CD4-positive, alpha-beta memory T cell (primary cell): ENCODE measurements around the gene KIRREL3. TPM values are rescaled to one million over a fixed set of nuclear protein-coding genes. Genes with fewer than 3 reads are reported as not detected.

Experiments used
- CTCF ChIA-PET: fragments of 350-600 bp; sonication (Branson Sonifier 250); formaldehyde crosslinking; loops from one replicate; lab custom pipeline; 2021; ENCODE audit warnings: inconsistent platforms; ENCODE audit not compliant: partially characterized antibody; lab: Charles Lee
- POLR2A ChIA-PET: fragments of 350-600 bp; sonication (Branson Sonifier 250); formaldehyde crosslinking; loops from one replicate; lab custom pipeline; 2021; ENCODE audit not compliant: partially characterized antibody; lab: Charles Lee
- DNase-seq, 5 donors: peaks; one replicate each; pipeline versions ENCODE4 v3.0.0 to v3.0.0-alpha.2; 2020 to 2022; ENCODE audit warnings: mixed read lengths in 1 of 5
- H3K27ac ChIP-seq: one replicate; pipeline ENCODE4 v1.7.0; 2013; ENCODE audit warnings: low read depth, low read length
- H3K27me3 ChIP-seq: 2 replicates; pipeline ENCODE4 v1.7.0; 2013; ENCODE audit warnings: mild to moderate bottlenecking, low read length, moderate library complexity; ENCODE audit not compliant: insufficient read depth
- H3K36me3 ChIP-seq: 2 replicates; pipeline ENCODE4 v1.7.0; 2013; ENCODE audit warnings: mild to moderate bottlenecking, low read length, moderate library complexity; ENCODE audit not compliant: insufficient read depth
- H3K4me1 ChIP-seq: 2 replicates; pipeline ENCODE4 v1.7.0; 2013; ENCODE audit warnings: mild to moderate bottlenecking, low read length, moderate library complexity; ENCODE audit not compliant: insufficient read depth
- H3K4me3 ChIP-seq, 2 donors: one replicate each; pipeline ENCODE4 v1.7.0; 2013; ENCODE audit warnings: low read length in 2 of 2, mild to moderate bottlenecking in 1 of 2
- H3K9me3 ChIP-seq, 2 donors: one replicate each; pipeline ENCODE4 v1.7.0; 2013; ENCODE audit warnings: low read length in 2 of 2, control low read depth in 1 of 2; ENCODE audit not compliant: control insufficient read depth in 1 of 2
- H3K27ac Mint-ChIP-seq, 7 donors: one replicate each; pipeline ENCODE4 v1.8.0; 2020 to 2021; ENCODE audit warnings: mixed read lengths in 7 of 7, mild to moderate bottlenecking in 6 of 7, inconsistent platforms in 3 of 7, moderate library complexity in 3 of 7
- H3K27me3 Mint-ChIP-seq, 2 donors: one replicate each; pipeline ENCODE4 v1.8.0; 2020 to 2021; ENCODE audit warnings: mixed read lengths in 2 of 2
- H3K36me3 Mint-ChIP-seq, 2 donors: one replicate each; pipeline ENCODE4 v1.8.0; 2020 to 2021; ENCODE audit warnings: mixed read lengths in 2 of 2, inconsistent platforms in 1 of 2, mild to moderate bottlenecking in 1 of 2
- H3K4me1 Mint-ChIP-seq, 4 donors: one replicate each; pipeline ENCODE4 v1.8.0; 2020 to 2021; ENCODE audit warnings: mixed read lengths in 4 of 4, mild to moderate bottlenecking in 1 of 4
- H3K4me3 Mint-ChIP-seq, 8 donors: one replicate each; pipeline ENCODE4 v1.8.0; 2020 to 2021; ENCODE audit warnings: mixed read lengths in 8 of 8, mild to moderate bottlenecking in 7 of 8, moderate library complexity in 6 of 8, inconsistent platforms in 3 of 8
- H3K9me3 Mint-ChIP-seq, 8 donors: one replicate each; pipeline ENCODE4 v1.8.0; 2020 to 2021; ENCODE audit warnings: mixed read lengths in 8 of 8, mild to moderate bottlenecking in 5 of 8, inconsistent platforms in 3 of 8, moderate library complexity in 1 of 8
- intact Hi-C: fragments of 100-400 bp; cut with micrococcal nuclease; formaldehyde crosslinking; loops from one replicate; pipeline ENCODE4 v1.15.1; 2023
- polyA plus RNA-seq, 2 donors: library from polyadenylated mRNA; unstranded; fragments of 300-500 nt; fragmentation: Illumina TruSeq; gene quantifications; one replicate each; pipeline ENCODE4 v1.2.3, GENCODE V29; 2021
- total RNA-seq, 2 experiments: library from RNA; stranded (reverse); gene quantifications; one replicate each; pipeline ENCODE4 v1.2.3, GENCODE V29; 2021

KIRREL3 gene
- total and polyA plus RNA-seq, 4 experiments from 2014 or later = not detected

- Mint-ChIP-seq H3K27ac (peak overlapping the region in 3 of 7 donors; percentile 0 to 80 (median 76)), H3K36me3 (no peaks in the 10 kb centered on the region), H3K4me1 (peaks cover 13 to 21% (median 16%) of the 10 kb centered on the region in 4 donors), H3K9me3 (no peaks in the 10 kb centered on the region), H3K4me3 (peak overlapping the region; percentile 18 to 78 (median 71)), H3K27me3 (no peaks in the 10 kb centered on the region)
- POLR2A ChIA-PET = interaction anchor here (0.7 to 1.3 kb wide), 4 partner anchors 15 to 213 kb away, joined by 3 to 8 read pairs (median 3); no protein-coding TSS in a partner anchor
- intact Hi-C loops = loop anchor here (1.0 kb wide), 1 partner anchor 39 kb away; no protein-coding TSS in a partner anchor
- DNase-seq = peak; percentile 59 to 67 (median 65)
- H3K4me1 ChIP-seq = peaks cover 3% of the 10 kb centered on the region
- H3K4me3 ChIP-seq = peak overlapping the region in 1 of 2 donors; percentile 41
- H3K36me3 ChIP-seq = no peaks in the 10 kb centered on the region
- no peak overlapping the region for H3K27ac ChIP-seq
- H3K9me3 ChIP-seq = no peaks in the 10 kb centered on the region
- CTCF ChIA-PET = interaction anchor here (0.8 to 11.2 kb wide), 45 partner anchors 9 to 593 kb away, joined by 3 to 263 read pairs (median 4); partner anchors contain the start of genes DCPS, FOXRED1, HYLS1 and PUS3
- H3K27me3 ChIP-seq = no peaks in the 10 kb centered on the region
These were observed 519.9 kb downstream of the KIRREL3 start for GRCh38 chr11:126480410-126481302.

- Histone ChIP-seq H3K36me3 (no peaks in the 10 kb centered on the region), H3K27ac (no peak overlapping the region), H3K4me3 (no peak overlapping the region), H3K27me3 (no peaks in the 10 kb centered on the region), H3K9me3 (no peaks in the 10 kb centered on the region), H3K4me1 (peaks cover 3% of the 10 kb centered on the region)
- POLR2A ChIA-PET = interaction anchor here (0.7 to 1.3 kb wide), 3 partner anchors 14 to 169 kb away, joined by 3 to 8 read pairs (median 3); no protein-coding TSS in a partner anchor
- CTCF ChIA-PET = interaction anchor here (0.8 to 11.2 kb wide), 38 partner anchors 10 to 592 kb away, joined by 3 to 263 read pairs (median 4); partner anchors contain the start of genes DCPS, FOXRED1, HYLS1 and PUS3
- Mint-ChIP-seq H3K36me3 (no peaks in the 10 kb centered on the region), H3K4me3 (peak overlapping the region in 3 of 8 donors; percentile 6 to 22 (median 7)), H3K27me3 (no peaks in the 10 kb centered on the region), H3K9me3 (no peaks in the 10 kb centered on the region), H3K27ac (peak overlapping the region in 1 of 7 donors; percentile 58), H3K4me1 (peaks cover 13 to 21% (median 16%) of the 10 kb centered on the region in 4 donors)
- intact Hi-C loops = loop anchor here (1.0 kb wide), 1 partner anchor 39 kb away; no protein-coding TSS in a partner anchor
- no peak for DNase-seq
These were observed 520.6 kb downstream of the KIRREL3 start for GRCh38 chr11:126480015-126480409.

GRCh38 chr11:126479178-126479930 is 521.2 kb downstream of the KIRREL3 start:
- no peaks in the 10 kb centered on the region for H3K9me3 Mint-ChIP-seq
- CTCF ChIA-PET = interaction anchor here (0.8 to 11.2 kb wide), 11 partner anchors 11 to 537 kb away, joined by 3 to 263 read pairs (median 6); no protein-coding TSS in a partner anchor

GRCh38 chr11:126478466-126478865 is 522.1 kb downstream of the KIRREL3 start:
- Histone ChIP-seq H3K4me1 (peaks cover 3% of the 10 kb centered on the region), H3K4me3 (no peak overlapping the region), H3K27me3 (no peaks in the 10 kb centered on the region), H3K9me3 (no peaks in the 10 kb centered on the region), H3K27ac (no peak overlapping the region), H3K36me3 (no peaks in the 10 kb centered on the region)
- Mint-ChIP-seq H3K9me3 (no peaks in the 10 kb centered on the region), H3K4me3 (no peak overlapping the region), H3K36me3 (no peaks in the 10 kb centered on the region), H3K27ac (peak overlapping the region in 1 of 7 donors; percentile 22), H3K27me3 (no peaks in the 10 kb centered on the region), H3K4me1 (peaks cover 13 to 21% (median 16%) of the 10 kb centered on the region in 4 donors)
- ChIA-PET POLR2A (no interaction called here), CTCF (interaction anchor here (11.2 kb wide), 1 partner anchor 38 kb away, joined by 263 read pairs; no protein-coding TSS in a partner anchor)
- intact Hi-C loops = no loop called here
- DNase-seq = no peak

More at GRCh38 chr11:126479178-126479930, 521.2 kb downstream of the KIRREL3 start:
- Mint-ChIP-seq H3K36me3 (no peaks in the 10 kb centered on the region), H3K4me3 (no peak overlapping the region), H3K4me1 (peaks cover 13 to 21% (median 16%) of the 10 kb centered on the region in 4 donors), H3K27ac (peak overlapping the region in 1 of 7 donors; percentile 16), H3K27me3 (no peaks in the 10 kb centered on the region)
- H3K36me3 ChIP-seq = no peaks in the 10 kb centered on the region
- no peak for DNase-seq
- H3K4me3 ChIP-seq = no peak overlapping the region
- peaks cover 3% of the 10 kb centered on the region for H3K4me1 ChIP-seq
- H3K27me3 ChIP-seq = no peaks in the 10 kb centered on the region
- no peaks in the 10 kb centered on the region for H3K9me3 ChIP-seq
- POLR2A ChIA-PET = no interaction called here
- H3K27ac ChIP-seq = no peak overlapping the region
- intact Hi-C loops = no loop called here

GRCh38 chr11:126477535-126478305 is 522.9 kb downstream of the KIRREL3 start:
- peaks cover 3% of the 10 kb centered on the region for H3K4me1 ChIP-seq
- H3K9me3 ChIP-seq = no peaks in the 10 kb centered on the region
- DNase-seq = no peak
- H3K27ac ChIP-seq = no peak overlapping the region
- POLR2A ChIA-PET = no interaction called here
- H3K36me3 Mint-ChIP-seq = no peaks in the 10 kb centered on the region
- CTCF ChIA-PET = interaction anchor here (11.2 kb wide), 1 partner anchor 37 kb away, joined by 263 read pairs; no protein-coding TSS in a partner anchor
- no peak overlapping the region for H3K4me3 ChIP-seq
- H3K36me3 ChIP-seq = no peaks in the 10 kb centered on the region
- peak overlapping the region in 4 of 8 donors; percentile 52 to 67 (median 60) for H3K4me3 Mint-ChIP-seq
- intact Hi-C loops = no loop called here
- H3K9me3 Mint-ChIP-seq = no peaks in the 10 kb centered on the region
- H3K4me1 Mint-ChIP-seq = peaks cover 13 to 21% (median 16%) of the 10 kb centered on the region in 4 donors
- peak overlapping the region in 3 of 7 donors; percentile 25 to 78 (median 71) for H3K27ac Mint-ChIP-seq
- H3K27me3 ChIP-seq = no peaks in the 10 kb centered on the region
- no peaks in the 10 kb centered on the region for H3K27me3 Mint-ChIP-seq

- H3K27me3 Mint-ChIP-seq = no peaks in the 10 kb centered on the region
- H3K27me3 ChIP-seq = no peaks in the 10 kb centered on the region
- CTCF ChIA-PET = interaction anchor here (11.2 kb wide), 1 partner anchor 36 kb away, joined by 263 read pairs; no protein-coding TSS in a partner anchor
- peaks cover 13 to 21% (median 16%) of the 10 kb centered on the region in 4 donors for H3K4me1 Mint-ChIP-seq
- no peaks in the 10 kb centered on the region for H3K36me3 ChIP-seq
- H3K4me3 Mint-ChIP-seq = no peak overlapping the region
- peak overlapping the region in 1 of 7 donors; percentile 25 for H3K27ac Mint-ChIP-seq
- no peaks in the 10 kb centered on the region for H3K9me3 Mint-ChIP-seq
- H3K4me3 ChIP-seq = no peak overlapping the region
- intact Hi-C loops = no loop called here
- no peaks in the 10 kb centered on the region for H3K36me3 Mint-ChIP-seq
- POLR2A ChIA-PET = no interaction called here
- no peak for DNase-seq
- peaks cover 3% of the 10 kb centered on the region for H3K4me1 ChIP-seq
- no peaks in the 10 kb centered on the region for H3K9me3 ChIP-seq
- no peak overlapping the region for H3K27ac ChIP-seq
These were observed 523.6 kb downstream of the KIRREL3 start for GRCh38 chr11:126476977-126477376.
